GM23338 (cell line): ENCODE results near the gene POLR1A. TPM values are rescaled to one million over a fixed set of nuclear protein-coding genes. Genes with fewer than 3 reads are reported as not detected.

Experiments
- ATAC-seq: fragments of 200-7000 bp; cut with Tn5 transposase; 3 replicates; pipeline ENCODE4 v1.9.1; 2020
- DNase-seq: peaks from one replicate; pipeline ENCODE4 v3.0.0-alpha.2; 2015; ENCODE audit warnings: low spot score
- H2AFZ ChIP-seq: fragments of 200-600 bp; sonication (generic); 2 replicates; pipeline ENCODE4 v1.8.0; 2016; ENCODE audit warnings: antibody characterized with exemption, mild to moderate bottlenecking, moderate library complexity
- H3F3A ChIP-seq: fragments of 200-600 bp; sonication (generic); replicated peaks from 2 replicates; pipeline ENCODE4 v1.8.0; 2017; ENCODE audit warnings: antibody characterized with exemption, mixed run types, low read depth
- H3K27ac ChIP-seq: fragments of 200-600 bp; sonication (generic); 2 replicates; pipeline ENCODE4 v1.6.1; 2016; ENCODE audit warnings: low read depth
- H3K27me3 ChIP-seq: fragments of 200-600 bp; sonication (generic); 2 replicates; pipeline ENCODE4 v1.8.0; 2016; ENCODE audit warnings: mild to moderate bottlenecking, mixed run types, moderate library complexity; ENCODE audit not compliant: insufficient read depth
- H3K36me3 ChIP-seq: fragments of 200-600 bp; sonication (generic); 2 replicates; pipeline ENCODE4 v1.8.0; 2016; ENCODE audit warnings: mild to moderate bottlenecking; ENCODE audit not compliant: insufficient read depth
- H3K4me1 ChIP-seq: fragments of 200-600 bp; sonication (generic); 2 replicates; pipeline ENCODE4 v1.8.0; 2016; ENCODE audit warnings: mild to moderate bottlenecking, moderate library complexity; ENCODE audit not compliant: insufficient read depth
- H3K4me2 ChIP-seq: fragments of 200-600 bp; sonication (generic); 2 replicates; pipeline ENCODE4 v1.7.1; 2017; ENCODE audit warnings: mixed run types
- H3K4me3 ChIP-seq: fragments of 200-600 bp; sonication (generic); 2 replicates; pipeline ENCODE4 v1.6.1; 2016; ENCODE audit warnings: mixed run types
- H3K79me2 ChIP-seq: fragments of 200-600 bp; sonication (generic); replicated peaks from 2 replicates; pipeline ENCODE4 v1.8.0; 2017; ENCODE audit warnings: mild to moderate bottlenecking; ENCODE audit not compliant: insufficient read depth
- H3K9me2 ChIP-seq: fragments of 200-600 bp; sonication (generic); 2 replicates; pipeline ENCODE4 v1.8.0; 2017; ENCODE audit not compliant: insufficient read depth
- H4K20me1 ChIP-seq: fragments of 200-600 bp; sonication (generic); replicated peaks from 2 replicates; pipeline ENCODE4 v1.8.0; 2017; ENCODE audit warnings: mild to moderate bottlenecking; ENCODE audit not compliant: insufficient read depth
- H3K27ac Mint-ChIP-seq: 2 replicates; pipeline ENCODE4 v1.8.0; 2020; ENCODE audit warnings: inconsistent platforms, mild to moderate bottlenecking, moderate library complexity, mixed read lengths
- H3K27me3 Mint-ChIP-seq: 3 replicates; pipeline ENCODE4 v1.8.0; 2022; ENCODE audit warnings: low read depth, mild to moderate bottlenecking, moderate library complexity, mixed read lengths, inconsistent platforms; ENCODE audit not compliant: insufficient read depth, poor library complexity
- H3K36me3 Mint-ChIP-seq: 3 replicates; pipeline ENCODE4 v1.8.0; 2021; ENCODE audit warnings: low read depth, mild to moderate bottlenecking, inconsistent platforms, moderate library complexity, mixed read lengths
- H3K4me1 Mint-ChIP-seq: 3 replicates; pipeline ENCODE4 v1.8.0; 2020; ENCODE audit warnings: mild to moderate bottlenecking, inconsistent platforms, mixed read lengths
- H3K4me3 Mint-ChIP-seq: 3 replicates; pipeline ENCODE4 v1.8.0; 2021; ENCODE audit warnings: moderate library complexity, mild to moderate bottlenecking, inconsistent platforms, mixed read lengths
- H3K9me3 Mint-ChIP-seq: 3 replicates; pipeline ENCODE4 v1.8.0; 2020; ENCODE audit warnings: moderate library complexity, mild to moderate bottlenecking, inconsistent platforms, mixed read lengths
- CREB1 ChIP-seq: fragments of 250-450 bp; sonication (Bioruptor Pico); IDR thresholded peaks from 2 replicates; pipeline ENCODE4 v1.5.0; 2020; ENCODE audit warnings: low read depth, mild to moderate bottlenecking, moderate library complexity
- EZH2 ChIP-seq: fragments of 200-600 bp; sonication (generic); IDR thresholded peaks from one replicate; pipeline ENCODE4 v1.8.0; 2017; ENCODE audit warnings: antibody characterized with exemption, mild to moderate bottlenecking, low read depth; ENCODE audit not compliant: unreplicated experiment
- EZH2phosphoT487 ChIP-seq: fragments of 200-600 bp; sonication (generic); IDR thresholded peaks from one replicate; pipeline ENCODE4 v1.8.1; 2018; ENCODE audit warnings: antibody characterized with exemption; ENCODE audit not compliant: unreplicated experiment
- JUNB ChIP-seq: IDR thresholded peaks from one replicate; pipeline ENCODE4 v1.6.1; 2016; ENCODE audit warnings: antibody characterized with exemption; ENCODE audit not compliant: unreplicated experiment
- NANOG ChIP-seq: IDR thresholded peaks from 2 replicates; pipeline ENCODE4 v1.6.1; 2016; ENCODE audit warnings: antibody characterized with exemption, borderline replicate concordance
- POLR2AphosphoS5 ChIP-seq: IDR thresholded peaks from 2 replicates; pipeline ENCODE4 v1.6.1; 2016; ENCODE audit warnings: antibody characterized with exemption, low read depth
- STAT1 ChIP-seq: IDR thresholded peaks from one replicate; pipeline ENCODE4 v1.6.1; 2016; ENCODE audit warnings: antibody characterized with exemption; ENCODE audit not compliant: unreplicated experiment
- ZNF114 ChIP-seq: fragments of 250-450 bp; sonication (Bioruptor Pico); IDR thresholded peaks from 2 replicates; pipeline ENCODE4 v1.5.0; 2020; ENCODE audit warnings: mild to moderate bottlenecking, moderate library complexity
- ZNF331 ChIP-seq: fragments of 250-450 bp; sonication (Bioruptor Pico); IDR thresholded peaks from 2 replicates; pipeline ENCODE4 v1.5.0; 2020; ENCODE audit warnings: low read depth, mild to moderate bottlenecking, moderate library complexity
- polyA plus RNA-seq: library from polyadenylated mRNA; unstranded; fragments of >200 nt; fragmentation: Nextera tagmentation; extraction: Ambion mirVana; gene quantifications from 2 replicates; pipeline ENCODE4 v1.2.1, GENCODE V29; 2016
- total RNA-seq: library from RNA; depleted of rRNA; stranded (reverse); fragments of >200 nt; shearing (Covaris generic); gene quantifications from 2 replicates; pipeline ENCODE4 v1.2.3, GENCODE V29; 2014
- TF ChIP-seq, protein P1 (sequence below), 2 experiments: fragments of 200-600 bp in 1 of 2; sonication (generic) in 1 of 2; conservative IDR thresholded peaks; 2 replicates each; pipeline versions ENCODE4 v1.5.1 to v1.6.1; 2016 to 2017; ENCODE audit warnings: antibody characterized with exemption in 2 of 2, low read depth in 2 of 2, mild to moderate bottlenecking in 2 of 2, moderate library complexity in 1 of 2
- TF ChIP-seq, protein P2 (sequence below): fragments of 250-450 bp; sonication (Bioruptor Pico); IDR thresholded peaks from 2 replicates; pipeline ENCODE4 v1.5.0; 2020; ENCODE audit warnings: mild to moderate bottlenecking, moderate library complexity
- TF ChIP-seq, protein P3 (sequence below): IDR thresholded peaks from one replicate; pipeline ENCODE4 v1.6.1; 2018; ENCODE audit warnings: antibody characterized with exemption; ENCODE audit not compliant: unreplicated experiment
- TF ChIP-seq, protein P4 (sequence below): IDR thresholded peaks from 2 replicates; pipeline ENCODE4 v1.6.1; 2016; ENCODE audit warnings: antibody characterized with exemption

POLR1A gene
- total and polyA plus RNA-seq, 2 experiments from 2014 or later = 13.8 to 43.2 TPM

DNA sequence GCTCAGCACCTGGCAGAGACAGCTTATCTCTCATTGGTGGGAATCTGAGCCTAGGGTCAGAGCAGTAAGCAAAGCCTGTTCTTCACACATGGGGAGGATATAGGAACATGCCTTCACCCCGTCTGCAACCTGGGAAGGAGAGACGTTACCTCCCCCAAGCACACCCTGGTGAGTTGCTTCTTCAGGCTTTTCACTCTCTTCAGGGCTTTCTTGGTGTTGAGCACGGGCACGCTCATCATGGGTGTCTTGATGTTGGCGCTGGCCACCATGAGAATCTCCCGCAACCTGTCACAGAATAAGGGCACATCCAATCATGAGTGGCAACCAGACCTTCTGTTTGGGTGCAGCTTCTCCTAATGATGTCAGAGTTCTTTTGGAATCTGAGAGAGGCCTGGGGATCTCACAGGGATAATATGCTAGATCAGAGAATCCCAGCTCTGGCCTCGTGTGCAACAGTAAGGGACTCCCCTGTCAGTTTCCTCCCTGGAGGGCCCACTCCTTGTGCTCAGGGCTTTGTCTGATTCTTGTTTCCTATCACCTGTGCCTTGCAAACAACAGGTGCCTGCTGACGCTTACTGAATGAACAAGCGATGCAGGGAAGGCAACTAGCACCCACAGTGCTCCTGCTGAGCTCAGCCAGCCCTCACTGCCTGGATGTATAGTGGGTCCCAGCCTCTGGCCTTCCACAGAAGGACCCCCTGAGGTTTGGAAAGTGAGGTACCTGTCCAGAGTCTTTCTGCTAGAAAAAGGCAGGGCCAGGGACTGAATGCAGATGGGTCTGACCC lies 66.3 kb downstream of the POLR1A start:
- H3F3A ChIP-seq = no peaks in the 10 kb centered on the region
- H3K36me3 ChIP-seq = peaks cover 23% of the 10 kb centered on the region
- no peak for ATAC-seq

More for the DNA sequence above, 66.3 kb downstream of the POLR1A start:
- Histone ChIP-seq H3K4me3 (no peak overlapping the region), H3K27me3 (no peaks in the 10 kb centered on the region), H3K27ac (no peak overlapping the region), H3K4me1 (no peaks in the 10 kb centered on the region), H3K4me2 (no peak overlapping the region), H3K79me2 (no peaks in the 10 kb centered on the region), H3K9me2 (no peaks in the 10 kb centered on the region), H4K20me1 (peaks cover 7% of the 10 kb centered on the region), H2AFZ (no peak overlapping the region)
- TF ChIP-seq, protein P1, sequence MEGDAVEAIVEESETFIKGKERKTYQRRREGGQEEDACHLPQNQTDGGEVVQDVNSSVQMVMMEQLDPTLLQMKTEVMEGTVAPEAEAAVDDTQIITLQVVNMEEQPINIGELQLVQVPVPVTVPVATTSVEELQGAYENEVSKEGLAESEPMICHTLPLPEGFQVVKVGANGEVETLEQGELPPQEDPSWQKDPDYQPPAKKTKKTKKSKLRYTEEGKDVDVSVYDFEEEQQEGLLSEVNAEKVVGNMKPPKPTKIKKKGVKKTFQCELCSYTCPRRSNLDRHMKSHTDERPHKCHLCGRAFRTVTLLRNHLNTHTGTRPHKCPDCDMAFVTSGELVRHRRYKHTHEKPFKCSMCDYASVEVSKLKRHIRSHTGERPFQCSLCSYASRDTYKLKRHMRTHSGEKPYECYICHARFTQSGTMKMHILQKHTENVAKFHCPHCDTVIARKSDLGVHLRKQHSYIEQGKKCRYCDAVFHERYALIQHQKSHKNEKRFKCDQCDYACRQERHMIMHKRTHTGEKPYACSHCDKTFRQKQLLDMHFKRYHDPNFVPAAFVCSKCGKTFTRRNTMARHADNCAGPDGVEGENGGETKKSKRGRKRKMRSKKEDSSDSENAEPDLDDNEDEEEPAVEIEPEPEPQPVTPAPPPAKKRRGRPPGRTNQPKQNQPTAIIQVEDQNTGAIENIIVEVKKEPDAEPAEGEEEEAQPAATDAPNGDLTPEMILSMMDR (conservative IDR thresholded peaks at IDR 0.05; ENCODE audit: low read depth in 2 of 2) = no peak
- TF ChIP-seq EZH2 (no peak), JUNB (no peak), POLR2AphosphoS5 (no peak), STAT1 (no peak), ZNF331 (CRISPR knock-in tag) (no peak), NANOG (no peak), EZH2phosphoT487 (no peak), ZNF114 (no peak), CREB1 (no peak)
- TF ChIP-seq, protein P2, sequence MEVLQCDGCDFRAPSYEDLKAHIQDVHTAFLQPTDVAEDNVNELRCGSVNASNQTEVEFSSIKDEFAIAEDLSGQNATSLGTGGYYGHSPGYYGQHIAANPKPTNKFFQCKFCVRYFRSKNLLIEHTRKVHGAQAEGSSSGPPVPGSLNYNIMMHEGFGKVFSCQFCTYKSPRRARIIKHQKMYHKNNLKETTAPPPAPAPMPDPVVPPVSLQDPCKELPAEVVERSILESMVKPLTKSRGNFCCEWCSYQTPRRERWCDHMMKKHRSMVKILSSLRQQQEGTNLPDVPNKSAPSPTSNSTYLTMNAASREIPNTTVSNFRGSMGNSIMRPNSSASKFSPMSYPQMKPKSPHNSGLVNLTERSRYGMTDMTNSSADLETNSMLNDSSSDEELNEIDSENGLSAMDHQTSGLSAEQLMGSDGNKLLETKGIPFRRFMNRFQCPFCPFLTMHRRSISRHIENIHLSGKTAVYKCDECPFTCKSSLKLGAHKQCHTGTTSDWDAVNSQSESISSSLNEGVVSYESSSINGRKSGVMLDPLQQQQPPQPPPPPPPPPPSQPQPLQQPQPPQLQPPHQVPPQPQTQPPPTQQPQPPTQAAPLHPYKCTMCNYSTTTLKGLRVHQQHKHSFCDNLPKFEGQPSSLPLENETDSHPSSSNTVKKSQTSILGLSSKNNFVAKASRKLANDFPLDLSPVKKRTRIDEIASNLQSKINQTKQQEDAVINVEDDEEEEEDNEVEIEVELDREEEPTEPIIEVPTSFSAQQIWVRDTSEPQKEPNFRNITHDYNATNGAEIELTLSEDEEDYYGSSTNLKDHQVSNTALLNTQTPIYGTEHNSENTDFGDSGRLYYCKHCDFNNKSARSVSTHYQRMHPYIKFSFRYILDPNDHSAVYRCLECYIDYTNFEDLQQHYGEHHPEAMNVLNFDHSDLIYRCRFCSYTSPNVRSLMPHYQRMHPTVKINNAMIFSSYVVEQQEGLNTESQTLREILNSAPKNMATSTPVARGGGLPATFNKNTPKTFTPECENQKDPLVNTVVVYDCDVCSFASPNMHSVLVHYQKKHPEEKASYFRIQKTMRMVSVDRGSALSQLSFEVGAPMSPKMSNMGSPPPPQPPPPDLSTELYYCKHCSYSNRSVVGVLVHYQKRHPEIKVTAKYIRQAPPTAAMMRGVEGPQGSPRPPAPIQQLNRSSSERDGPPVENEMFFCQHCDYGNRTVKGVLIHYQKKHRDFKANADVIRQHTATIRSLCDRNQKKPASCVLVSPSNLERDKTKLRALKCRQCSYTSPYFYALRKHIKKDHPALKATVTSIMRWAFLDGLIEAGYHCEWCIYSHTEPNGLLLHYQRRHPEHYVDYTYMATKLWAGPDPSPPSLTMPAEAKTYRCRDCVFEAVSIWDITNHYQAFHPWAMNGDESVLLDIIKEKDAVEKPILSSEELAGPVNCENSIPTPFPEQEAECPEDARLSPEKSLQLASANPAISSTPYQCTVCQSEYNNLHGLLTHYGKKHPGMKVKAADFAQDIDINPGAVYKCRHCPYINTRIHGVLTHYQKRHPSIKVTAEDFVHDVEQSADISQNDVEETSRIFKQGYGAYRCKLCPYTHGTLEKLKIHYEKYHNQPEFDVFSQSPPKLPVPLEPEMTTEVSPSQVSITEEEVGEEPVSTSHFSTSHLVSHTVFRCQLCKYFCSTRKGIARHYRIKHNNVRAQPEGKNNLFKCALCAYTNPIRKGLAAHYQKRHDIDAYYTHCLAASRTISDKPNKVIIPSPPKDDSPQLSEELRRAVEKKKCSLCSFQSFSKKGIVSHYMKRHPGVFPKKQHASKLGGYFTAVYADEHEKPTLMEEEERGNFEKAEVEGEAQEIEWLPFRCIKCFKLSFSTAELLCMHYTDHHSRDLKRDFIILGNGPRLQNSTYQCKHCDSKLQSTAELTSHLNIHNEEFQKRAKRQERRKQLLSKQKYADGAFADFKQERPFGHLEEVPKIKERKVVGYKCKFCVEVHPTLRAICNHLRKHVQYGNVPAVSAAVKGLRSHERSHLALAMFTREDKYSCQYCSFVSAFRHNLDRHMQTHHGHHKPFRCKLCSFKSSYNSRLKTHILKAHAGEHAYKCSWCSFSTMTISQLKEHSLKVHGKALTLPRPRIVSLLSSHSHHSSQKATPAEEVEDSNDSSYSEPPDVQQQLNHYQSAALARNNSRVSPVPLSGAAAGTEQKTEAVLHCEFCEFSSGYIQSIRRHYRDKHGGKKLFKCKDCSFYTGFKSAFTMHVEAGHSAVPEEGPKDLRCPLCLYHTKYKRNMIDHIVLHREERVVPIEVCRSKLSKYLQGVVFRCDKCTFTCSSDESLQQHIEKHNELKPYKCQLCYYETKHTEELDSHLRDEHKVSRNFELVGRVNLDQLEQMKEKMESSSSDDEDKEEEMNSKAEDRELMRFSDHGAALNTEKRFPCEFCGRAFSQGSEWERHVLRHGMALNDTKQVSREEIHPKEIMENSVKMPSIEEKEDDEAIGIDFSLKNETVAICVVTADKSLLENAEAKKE (CRISPR knock-in tag) = no peak
- TF ChIP-seq, protein P3, sequence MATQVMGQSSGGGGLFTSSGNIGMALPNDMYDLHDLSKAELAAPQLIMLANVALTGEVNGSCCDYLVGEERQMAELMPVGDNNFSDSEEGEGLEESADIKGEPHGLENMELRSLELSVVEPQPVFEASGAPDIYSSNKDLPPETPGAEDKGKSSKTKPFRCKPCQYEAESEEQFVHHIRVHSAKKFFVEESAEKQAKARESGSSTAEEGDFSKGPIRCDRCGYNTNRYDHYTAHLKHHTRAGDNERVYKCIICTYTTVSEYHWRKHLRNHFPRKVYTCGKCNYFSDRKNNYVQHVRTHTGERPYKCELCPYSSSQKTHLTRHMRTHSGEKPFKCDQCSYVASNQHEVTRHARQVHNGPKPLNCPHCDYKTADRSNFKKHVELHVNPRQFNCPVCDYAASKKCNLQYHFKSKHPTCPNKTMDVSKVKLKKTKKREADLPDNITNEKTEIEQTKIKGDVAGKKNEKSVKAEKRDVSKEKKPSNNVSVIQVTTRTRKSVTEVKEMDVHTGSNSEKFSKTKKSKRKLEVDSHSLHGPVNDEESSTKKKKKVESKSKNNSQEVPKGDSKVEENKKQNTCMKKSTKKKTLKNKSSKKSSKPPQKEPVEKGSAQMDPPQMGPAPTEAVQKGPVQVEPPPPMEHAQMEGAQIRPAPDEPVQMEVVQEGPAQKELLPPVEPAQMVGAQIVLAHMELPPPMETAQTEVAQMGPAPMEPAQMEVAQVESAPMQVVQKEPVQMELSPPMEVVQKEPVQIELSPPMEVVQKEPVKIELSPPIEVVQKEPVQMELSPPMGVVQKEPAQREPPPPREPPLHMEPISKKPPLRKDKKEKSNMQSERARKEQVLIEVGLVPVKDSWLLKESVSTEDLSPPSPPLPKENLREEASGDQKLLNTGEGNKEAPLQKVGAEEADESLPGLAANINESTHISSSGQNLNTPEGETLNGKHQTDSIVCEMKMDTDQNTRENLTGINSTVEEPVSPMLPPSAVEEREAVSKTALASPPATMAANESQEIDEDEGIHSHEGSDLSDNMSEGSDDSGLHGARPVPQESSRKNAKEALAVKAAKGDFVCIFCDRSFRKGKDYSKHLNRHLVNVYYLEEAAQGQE = no peak
- TF ChIP-seq, protein P4, sequence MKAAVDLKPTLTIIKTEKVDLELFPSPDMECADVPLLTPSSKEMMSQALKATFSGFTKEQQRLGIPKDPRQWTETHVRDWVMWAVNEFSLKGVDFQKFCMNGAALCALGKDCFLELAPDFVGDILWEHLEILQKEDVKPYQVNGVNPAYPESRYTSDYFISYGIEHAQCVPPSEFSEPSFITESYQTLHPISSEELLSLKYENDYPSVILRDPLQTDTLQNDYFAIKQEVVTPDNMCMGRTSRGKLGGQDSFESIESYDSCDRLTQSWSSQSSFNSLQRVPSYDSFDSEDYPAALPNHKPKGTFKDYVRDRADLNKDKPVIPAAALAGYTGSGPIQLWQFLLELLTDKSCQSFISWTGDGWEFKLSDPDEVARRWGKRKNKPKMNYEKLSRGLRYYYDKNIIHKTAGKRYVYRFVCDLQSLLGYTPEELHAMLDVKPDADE = no peak
- peaks cover 79% of the 10 kb centered on the region for H3K36me3 Mint-ChIP-seq
- peaks cover 14% of the 10 kb centered on the region; the same call in 2 of the 3 replicates for H3K4me1 Mint-ChIP-seq
- H3K4me3 Mint-ChIP-seq = no peak overlapping the region
- no peaks in the 10 kb centered on the region for H3K9me3 Mint-ChIP-seq
- H3K27me3 Mint-ChIP-seq = peaks cover 6% of the 10 kb centered on the region
- DNase-seq = no peak
- no peak overlapping the region for H3K27ac Mint-ChIP-seq
